Mesenchymal stem cell (in vitro differentiated cells and primary cell): ENCODE results near the gene SH3PXD2A.

Experiments
- DNase-seq: peaks from one replicate; pipeline ENCODE4 v3.0.0-alpha.2; 2013
- H2AFZ ChIP-seq: one replicate; pipeline ENCODE4 v1.6.1; 2013; ENCODE audit warnings: low read depth, mild to moderate bottlenecking, control low read depth, inconsistent platforms, low read length, moderate library complexity
- H2AK5ac ChIP-seq: 2 replicates; pipeline ENCODE4 v1.6.1; 2013; ENCODE audit warnings: low read length, moderate library complexity, mild to moderate bottlenecking, inconsistent platforms; ENCODE audit not compliant: severe bottlenecking
- H2BK120ac ChIP-seq: one replicate; pipeline ENCODE4 v1.6.1; 2013; ENCODE audit warnings: low read depth, mild to moderate bottlenecking, inconsistent platforms, low read length, moderate library complexity
- H2BK12ac ChIP-seq, 2 experiments: one replicate each; pipeline ENCODE4 v1.6.1; 2013; ENCODE audit warnings: inconsistent platforms in 2 of 2, low read length in 2 of 2, mild to moderate bottlenecking in 2 of 2, moderate library complexity in 2 of 2, control low read depth in 1 of 2
- H2BK15ac ChIP-seq: one replicate; pipeline ENCODE4 v1.6.1; 2013; ENCODE audit warnings: mild to moderate bottlenecking, low read depth, inconsistent platforms; ENCODE audit not compliant: poor library complexity, severe bottlenecking
- H2BK5ac ChIP-seq: 2 replicates; pipeline ENCODE4 v1.6.1; 2013; ENCODE audit warnings: low read depth, mild to moderate bottlenecking, low read length, control low read depth, inconsistent platforms; ENCODE audit not compliant: poor library complexity, severe bottlenecking
- H3K14ac ChIP-seq, 2 experiments: one replicate each; pipeline ENCODE4 v1.6.1; 2013; ENCODE audit warnings: inconsistent platforms in 2 of 2, low read length in 2 of 2, control low read depth in 1 of 2, mild to moderate bottlenecking in 1 of 2, moderate library complexity in 1 of 2
- H3K18ac ChIP-seq, 2 experiments: one replicate each; pipeline ENCODE4 v1.6.1; 2013; ENCODE audit warnings: inconsistent platforms in 2 of 2, low read length in 2 of 2, control low read depth in 1 of 2, low read depth in 1 of 2, mild to moderate bottlenecking in 1 of 2
- H3K23ac ChIP-seq, 2 experiments: one replicate each; pipeline ENCODE4 v1.6.1; 2013; ENCODE audit warnings: inconsistent platforms in 2 of 2, low read length in 2 of 2, mild to moderate bottlenecking in 2 of 2, moderate library complexity in 2 of 2, control low read depth in 1 of 2
- H3K27ac ChIP-seq: 2 replicates; pipeline ENCODE4 v1.5.1; 2013; ENCODE audit warnings: mild to moderate bottlenecking, moderate library complexity, low read length, control low read depth, inconsistent platforms; ENCODE audit not compliant: poor library complexity, severe bottlenecking
- H3K27me3 ChIP-seq, 2 experiments: 2 replicates each; pipeline versions ENCODE4 v1.6.1 to v1.7.0; 2013; ENCODE audit warnings: low read length in 2 of 2, mild to moderate bottlenecking in 2 of 2, moderate library complexity in 2 of 2, control low read depth in 1 of 2, inconsistent platforms in 1 of 2; ENCODE audit not compliant: control insufficient read depth in 1 of 2, insufficient read depth in 1 of 2
- H3K36me3 ChIP-seq, 2 experiments: 2 replicates each; pipeline versions ENCODE4 v1.6.1 to v1.7.0; 2013; ENCODE audit warnings: low read length in 2 of 2, control low read depth in 1 of 2, inconsistent platforms in 1 of 2, low read depth in 1 of 2, mild to moderate bottlenecking in 1 of 2; ENCODE audit not compliant: insufficient read depth in 2 of 2, control insufficient read depth in 1 of 2
- H3K4ac ChIP-seq, 2 experiments: one replicate each; pipeline ENCODE4 v1.6.1; 2013; ENCODE audit warnings: inconsistent platforms in 2 of 2, low read length in 2 of 2, mild to moderate bottlenecking in 2 of 2, moderate library complexity in 2 of 2, control low read depth in 1 of 2, low read depth in 1 of 2
- H3K4me1 ChIP-seq: 2 replicates; pipeline ENCODE4 v1.6.1; 2013; ENCODE audit warnings: low read depth, low read length, control low read depth; ENCODE audit not compliant: control insufficient read depth, insufficient read depth
- H3K4me2 ChIP-seq: 2 replicates; pipeline ENCODE4 v1.6.1; 2013; ENCODE audit warnings: low read length, mild to moderate bottlenecking, inconsistent platforms; ENCODE audit not compliant: poor library complexity, severe bottlenecking
- H3K4me3 ChIP-seq, 2 experiments: 2 replicates each; pipeline versions ENCODE4 v1.5.1 to v1.7.0; 2013; ENCODE audit warnings: low read length in 2 of 2, mild to moderate bottlenecking in 2 of 2, control low read depth in 1 of 2, low read depth in 1 of 2; ENCODE audit not compliant: insufficient read depth in 1 of 2
- H3K79me1 ChIP-seq: replicated peaks from 2 replicates; pipeline ENCODE4 v1.6.1; 2013; ENCODE audit warnings: mild to moderate bottlenecking, control low read depth, low read length, inconsistent platforms; ENCODE audit not compliant: poor library complexity, severe bottlenecking
- H3K9ac ChIP-seq: 2 replicates; pipeline ENCODE4 v1.7.0; 2013; ENCODE audit warnings: mild to moderate bottlenecking, low read length, moderate library complexity
- H3K9me3 ChIP-seq: 2 replicates; pipeline ENCODE4 v1.7.0; 2013; ENCODE audit warnings: mild to moderate bottlenecking, low read length; ENCODE audit not compliant: control insufficient read depth
- H4K8ac ChIP-seq: one replicate; pipeline ENCODE4 v1.6.1; 2013; ENCODE audit warnings: inconsistent platforms, mild to moderate bottlenecking, low read length, moderate library complexity
- H4K91ac ChIP-seq: one replicate; pipeline ENCODE4 v1.6.1; 2013; ENCODE audit warnings: mild to moderate bottlenecking, low read length, inconsistent platforms
- WGBS: methylation state at CpG from one replicate; pipeline ENCODE4 v1.1.7; 2013; ENCODE audit warnings: mixed read lengths; 5-methylcytosine and 5-hydroxymethylcytosine counted together

Gene SH3PXD2A

GRCh38 chr10:103626178-103626577 is 229.2 kb downstream of the SH3PXD2A start:
- H2BK12ac ChIP-seq = no peak overlapping the region
- no peak overlapping the region for H4K91ac ChIP-seq
- peaks cover 35 to 89% of the 10 kb centered on the region in 2 experiments for H3K36me3 ChIP-seq
- no peak overlapping the region for H2AK5ac ChIP-seq
- H3K14ac ChIP-seq = no peak overlapping the region
- H3K23ac ChIP-seq = no peak overlapping the region
- H2BK120ac ChIP-seq = no peak overlapping the region
- no peak overlapping the region for H3K4me3 ChIP-seq
- no peak for DNase-seq
- H3K79me1 ChIP-seq = no peaks in the 10 kb centered on the region
- no peak overlapping the region for H2AFZ ChIP-seq
- H3K27ac ChIP-seq = no peak overlapping the region
- H3K4me2 ChIP-seq = no peak overlapping the region
- no peak overlapping the region for H3K4ac ChIP-seq
- H3K18ac ChIP-seq = no peak overlapping the region
- H3K4me1 ChIP-seq = peaks cover 2% of the 10 kb centered on the region
- 96% methylated on average over 11 of the region's 11 CpGs for WGBS
- no peaks in the 10 kb centered on the region for H3K27me3 ChIP-seq
- H2BK5ac ChIP-seq = no peak overlapping the region
- H3K9me3 ChIP-seq = no peaks in the 10 kb centered on the region
- no peak overlapping the region for H3K9ac ChIP-seq
- H4K8ac ChIP-seq = no peak overlapping the region
- H2BK15ac ChIP-seq = no peak overlapping the region

- no peak overlapping the region for H2BK120ac ChIP-seq
- no peak for DNase-seq
- no peak overlapping the region for H2AK5ac ChIP-seq
- H3K4me2 ChIP-seq = no peak overlapping the region
- WGBS = 98% methylated on average over 11 of the region's 11 CpGs
- no peaks in the 10 kb centered on the region for H3K27me3 ChIP-seq
- H3K36me3 ChIP-seq = peaks cover 58 to 84% of the 10 kb centered on the region in 2 experiments
- H3K4ac ChIP-seq = no peak overlapping the region
- no peak overlapping the region for H4K91ac ChIP-seq
- no peak overlapping the region for H2BK5ac ChIP-seq
- no peak overlapping the region for H4K8ac ChIP-seq
- no peak overlapping the region for H2BK15ac ChIP-seq
- H3K27ac ChIP-seq = no peak overlapping the region
- H2AFZ ChIP-seq = no peak overlapping the region
- H2BK12ac ChIP-seq = no peak overlapping the region
- no peaks in the 10 kb centered on the region for H3K79me1 ChIP-seq
- no peaks in the 10 kb centered on the region for H3K9me3 ChIP-seq
- no peak overlapping the region for H3K14ac ChIP-seq
- H3K18ac ChIP-seq = no peak overlapping the region
- no peak overlapping the region for H3K4me3 ChIP-seq
- no peak overlapping the region for H3K23ac ChIP-seq
- H3K9ac ChIP-seq = no peak overlapping the region
- H3K4me1 ChIP-seq = no peaks in the 10 kb centered on the region
These were observed 232.3 kb downstream of the SH3PXD2A start for GRCh38 chr10:103622935-103623574.

- no peak overlapping the region for H2BK5ac ChIP-seq
- H3K23ac ChIP-seq = no peak overlapping the region
- H3K18ac ChIP-seq = no peak overlapping the region
- no peak overlapping the region for H2AK5ac ChIP-seq
- no peak overlapping the region for H2BK12ac ChIP-seq
- no peak for DNase-seq
- no peak overlapping the region for H3K4ac ChIP-seq
- no peaks in the 10 kb centered on the region for H3K79me1 ChIP-seq
- no peak overlapping the region for H4K91ac ChIP-seq
- 98% methylated on average over 16 of the region's 18 CpGs for WGBS
- H3K4me1 ChIP-seq = no peaks in the 10 kb centered on the region
- H3K4me3 ChIP-seq = no peak overlapping the region
- H2BK15ac ChIP-seq = no peak overlapping the region
- no peaks in the 10 kb centered on the region for H3K27me3 ChIP-seq
- peaks cover 59 to 83% of the 10 kb centered on the region in 2 experiments for H3K36me3 ChIP-seq
- H2BK120ac ChIP-seq = no peak overlapping the region
- H3K9me3 ChIP-seq = no peaks in the 10 kb centered on the region
- no peak overlapping the region for H3K27ac ChIP-seq
- no peak overlapping the region for H3K14ac ChIP-seq
- no peak overlapping the region for H2AFZ ChIP-seq
- H4K8ac ChIP-seq = no peak overlapping the region
- peak overlapping the region; percentile 68 for H3K9ac ChIP-seq
- H3K4me2 ChIP-seq = no peak overlapping the region
These were observed 233.1 kb downstream of the SH3PXD2A start for GRCh38 chr10:103622286-103622685.

GRCh38 chr10:103621783-103622125 is 233.6 kb downstream of the SH3PXD2A start:
- Histone ChIP-seq H3K9ac (peak overlapping the region; percentile 68), H3K27me3 (no peaks in the 10 kb centered on the region), H2BK12ac (no peak overlapping the region), H2AK5ac (no peak overlapping the region), H2BK15ac (no peak overlapping the region), H2BK120ac (no peak overlapping the region), H3K36me3 (peaks cover 60 to 81% of the 10 kb centered on the region in 2 experiments), H3K23ac (no peak overlapping the region), H4K8ac (no peak overlapping the region), H3K79me1 (no peaks in the 10 kb centered on the region), H2AFZ (no peak overlapping the region), H3K4me3 (no peak overlapping the region), H3K4ac (no peak overlapping the region), H3K14ac (no peak overlapping the region), H3K18ac (no peak overlapping the region), H3K4me2 (no peak overlapping the region), H3K27ac (no peak overlapping the region), H2BK5ac (no peak overlapping the region), H3K4me1 (no peaks in the 10 kb centered on the region), H3K9me3 (no peaks in the 10 kb centered on the region), H4K91ac (no peak overlapping the region)
- no peak for DNase-seq
- WGBS = 94% methylated on average over 4 of the region's 4 CpGs
